22Rv1 (cell line): ENCODE data around the gene PCGF2.
A peak's percentile ranks its signal among the peaks of the same experiment; 100 is the strongest.

Experiments
- H3K27ac ChIP-seq: fragments of 450-650 bp; 2 replicates; pipeline ENCODE4 v1.5.1; 2017
- ZFX ChIP-seq: fragments of 450-650 bp; IDR thresholded peaks from 2 replicates; pipeline ENCODE4 v1.6.1; 2017; ENCODE audit warnings: antibody characterized with exemption, borderline replicate concordance
- TF ChIP-seq, protein P1 (sequence below): fragments of 450-650 bp; IDR thresholded peaks from 2 replicates; pipeline ENCODE4 v1.5.1; 2017; ENCODE audit warnings: mild to moderate bottlenecking

The PCGF2 gene

GRCh38 chr17:38746849-38747462, 1.2 kb downstream of the PCGF2 start:
- TF ChIP-seq, protein P1, sequence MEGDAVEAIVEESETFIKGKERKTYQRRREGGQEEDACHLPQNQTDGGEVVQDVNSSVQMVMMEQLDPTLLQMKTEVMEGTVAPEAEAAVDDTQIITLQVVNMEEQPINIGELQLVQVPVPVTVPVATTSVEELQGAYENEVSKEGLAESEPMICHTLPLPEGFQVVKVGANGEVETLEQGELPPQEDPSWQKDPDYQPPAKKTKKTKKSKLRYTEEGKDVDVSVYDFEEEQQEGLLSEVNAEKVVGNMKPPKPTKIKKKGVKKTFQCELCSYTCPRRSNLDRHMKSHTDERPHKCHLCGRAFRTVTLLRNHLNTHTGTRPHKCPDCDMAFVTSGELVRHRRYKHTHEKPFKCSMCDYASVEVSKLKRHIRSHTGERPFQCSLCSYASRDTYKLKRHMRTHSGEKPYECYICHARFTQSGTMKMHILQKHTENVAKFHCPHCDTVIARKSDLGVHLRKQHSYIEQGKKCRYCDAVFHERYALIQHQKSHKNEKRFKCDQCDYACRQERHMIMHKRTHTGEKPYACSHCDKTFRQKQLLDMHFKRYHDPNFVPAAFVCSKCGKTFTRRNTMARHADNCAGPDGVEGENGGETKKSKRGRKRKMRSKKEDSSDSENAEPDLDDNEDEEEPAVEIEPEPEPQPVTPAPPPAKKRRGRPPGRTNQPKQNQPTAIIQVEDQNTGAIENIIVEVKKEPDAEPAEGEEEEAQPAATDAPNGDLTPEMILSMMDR, result no peak
- TF ChIP-seq ZFX, result no peak
- peak overlapping the region; percentile 99 for H3K27ac ChIP-seq

DNA sequence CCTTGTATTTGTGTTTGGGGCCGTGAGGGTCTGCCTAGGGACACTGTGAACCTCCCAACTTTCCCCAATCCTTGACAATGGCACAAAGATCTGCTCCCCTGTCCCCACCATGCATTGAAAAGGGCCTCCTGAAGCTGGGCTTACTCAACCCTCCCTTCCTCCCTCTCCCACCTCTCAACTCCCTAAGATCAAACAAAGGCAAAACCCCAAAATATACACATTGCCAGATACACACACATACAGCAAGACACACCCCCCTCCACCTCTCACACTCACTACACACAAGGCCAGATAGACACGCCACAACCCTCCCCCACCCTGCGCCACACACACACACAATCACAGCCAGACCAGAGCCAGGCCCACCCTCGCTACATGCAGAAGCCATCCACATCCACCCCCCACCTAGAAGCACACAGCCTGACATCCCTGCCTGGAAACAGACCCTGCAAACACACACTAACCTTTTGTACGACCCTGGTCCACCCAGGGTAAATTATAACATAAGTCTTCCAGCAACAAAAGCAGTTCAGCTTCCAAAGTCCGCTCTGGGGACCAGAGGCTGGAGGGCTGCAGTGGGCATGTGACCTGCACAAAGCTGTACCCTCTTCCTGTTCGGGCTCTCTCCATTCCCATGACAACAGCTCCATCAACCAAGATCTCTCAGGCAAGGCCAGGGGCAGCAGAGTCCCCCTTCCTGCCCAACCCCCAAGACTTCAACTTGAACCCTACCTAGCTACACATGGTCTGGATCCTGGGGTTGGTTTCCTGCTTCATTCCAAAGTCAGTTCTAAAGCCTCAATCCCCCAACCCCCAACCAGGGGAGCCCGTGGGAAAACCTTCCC, 1.9 kb downstream of the PCGF2 start:
- peak overlapping the region; percentile 99 for H3K27ac ChIP-seq
- TF ChIP-seq, protein P1, result no peak
- TF ChIP-seq ZFX, result no peak

DNA sequence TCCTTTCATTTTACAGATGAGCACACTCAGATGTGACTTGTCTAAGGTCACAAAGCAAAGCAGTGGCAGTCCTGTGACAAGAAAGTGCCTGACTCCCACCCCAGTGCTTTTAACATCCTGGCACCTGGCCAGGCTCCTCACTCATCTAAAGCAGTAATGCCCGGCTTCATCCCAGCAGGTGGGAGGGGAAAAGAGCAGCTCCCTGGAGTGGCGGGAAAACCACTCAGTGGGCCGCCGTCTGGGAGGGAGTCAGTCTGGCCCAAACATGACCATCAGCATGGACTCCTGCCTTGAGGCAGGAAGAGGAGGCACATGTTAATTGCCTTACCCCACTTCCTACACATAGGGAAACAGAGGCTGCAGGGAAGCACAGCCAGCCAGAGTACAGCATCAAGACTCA, 2.6 kb downstream of the PCGF2 start:
- no peak for TF ChIP-seq ZFX
- TF ChIP-seq, protein P1, result no peak
- peak overlapping the region; percentile 99 for H3K27ac ChIP-seq

DNA sequence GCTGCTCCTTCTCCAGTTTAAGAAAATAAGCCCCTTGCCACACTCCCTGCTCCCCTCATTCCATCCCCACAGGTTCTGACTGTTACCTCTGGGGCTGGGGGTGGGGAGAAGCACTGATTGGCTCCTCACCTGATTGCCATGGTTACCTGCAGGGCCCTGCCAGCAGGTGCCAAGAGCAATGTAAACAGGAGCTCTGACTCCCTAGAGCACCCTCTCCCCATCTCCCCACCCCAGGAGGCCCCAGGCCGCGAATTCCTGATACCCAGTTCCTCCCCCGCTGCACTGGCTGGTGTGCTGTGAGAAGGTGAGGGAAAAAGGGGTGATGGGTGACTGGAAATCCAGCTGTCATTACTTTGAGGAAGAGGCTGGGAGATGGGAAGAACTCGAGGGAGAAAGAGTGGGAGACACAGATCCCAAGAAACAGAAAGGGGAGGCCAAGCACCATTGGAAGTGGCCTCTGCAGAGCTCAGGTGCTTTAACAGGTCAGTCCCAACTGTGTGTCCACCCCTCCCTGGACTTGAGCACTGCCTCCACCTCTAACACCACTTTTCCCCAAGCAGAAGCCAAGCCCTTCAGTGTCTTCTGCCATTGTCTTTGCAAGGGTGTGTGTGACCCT, 4.5 kb downstream of the PCGF2 start:
- peak overlapping the region; percentile 99 for H3K27ac ChIP-seq

DNA sequence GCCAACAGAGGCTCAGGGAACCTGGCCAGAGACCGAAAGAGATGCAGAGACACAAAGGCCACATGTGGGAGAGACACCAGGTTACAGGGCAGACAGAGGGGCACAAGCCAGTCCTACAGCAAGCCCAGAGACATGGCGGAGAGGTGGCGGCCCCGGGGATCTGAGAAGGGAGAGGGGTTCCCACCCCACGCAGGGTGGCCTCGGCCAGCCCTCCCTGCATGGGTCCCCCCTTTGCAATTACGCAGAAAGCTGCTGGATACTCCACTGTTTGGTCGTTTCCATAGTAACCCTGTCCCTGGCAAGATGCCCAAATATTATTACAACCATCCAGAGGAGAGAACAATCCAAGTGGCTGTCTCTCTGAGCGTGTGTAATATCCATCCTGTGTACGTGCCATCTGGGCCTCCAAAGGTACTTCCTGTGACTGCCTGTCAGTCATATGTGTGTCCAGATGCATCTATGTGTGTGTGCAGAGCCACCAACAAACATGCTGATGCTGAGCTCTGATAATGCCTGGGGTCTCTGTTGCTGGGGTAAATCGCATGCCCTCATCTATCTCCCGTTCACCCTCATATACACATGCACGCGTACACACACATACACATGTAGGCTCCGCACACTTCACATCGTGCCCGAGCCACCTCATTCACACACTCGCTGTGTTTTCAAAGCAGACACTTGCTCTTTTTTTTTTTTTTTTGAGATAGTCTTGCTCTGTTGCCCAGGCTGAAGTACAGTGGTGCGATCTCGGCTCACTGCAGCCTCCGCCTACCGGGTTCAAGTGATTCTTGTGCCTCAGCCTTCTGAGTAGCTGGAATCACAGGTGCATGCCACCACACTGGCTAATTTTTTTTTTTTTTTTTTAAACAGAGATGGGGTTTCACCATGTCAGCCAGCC, 5.5 kb downstream of the PCGF2 start:
- peak overlapping the region; percentile 99 for H3K27ac ChIP-seq
- TF ChIP-seq, protein P1, result no peak
- no peak for TF ChIP-seq ZFX

More for the DNA sequence above, 4.5 kb downstream of the PCGF2 start:
- no peak for TF ChIP-seq ZFX
- TF ChIP-seq, protein P1, result no peak

DNA sequence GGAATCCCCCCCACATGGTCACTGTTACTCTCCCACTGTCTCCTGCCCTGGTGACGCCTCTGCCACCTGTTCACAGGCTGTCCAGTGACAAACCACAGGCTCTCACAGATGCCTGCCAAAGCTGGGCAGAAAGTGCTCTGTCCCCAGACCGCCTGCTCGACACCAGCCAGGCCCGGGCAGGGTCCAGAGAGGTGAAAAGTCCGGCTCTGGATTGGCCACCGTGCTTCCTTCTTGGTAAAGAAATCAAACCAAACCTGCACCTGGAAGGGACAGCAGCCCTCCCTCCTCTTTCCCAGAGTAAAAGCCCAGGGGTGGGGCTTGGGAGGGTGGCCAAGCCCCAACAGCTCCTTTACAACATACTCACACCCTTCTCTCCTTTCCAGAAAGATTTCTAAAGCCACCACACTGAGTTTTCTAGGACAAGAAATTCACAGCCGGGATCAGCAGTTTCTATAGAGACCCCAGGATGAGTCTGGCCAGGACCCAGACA, 6.2 kb downstream of the PCGF2 start:
- H3K27ac ChIP-seq, result peak overlapping the region; percentile 99
- TF ChIP-seq, protein P1, result no peak
- TF ChIP-seq ZFX, result no peak
